Fibroblast of the aortic adventitia (primary cell): ENCODE data around the gene ZNF324B. TPM values are rescaled to one million over a fixed set of nuclear protein-coding genes. Genes with fewer than 3 reads are reported as not detected.
"Not testable (repeated sequence)": the region's sequence is repeated elsewhere in the genome, so short reads cannot be mapped to it uniquely, and the experiment has no call there.

Experiments
- DNase-seq: peaks from one replicate; pipeline ENCODE4 v3.0.0-alpha.2; 2010; ENCODE audit warnings: low read depth
- H3K4me3 ChIP-seq: 2 replicates; pipeline ENCODE4 v1.5.1; 2011; ENCODE audit warnings: low read depth, mild to moderate bottlenecking, control low read depth, low read length, moderate library complexity
- CTCF ChIP-seq: IDR thresholded peaks from 2 replicates; pipeline ENCODE4 v1.5.1; 2011; ENCODE audit warnings: mild to moderate bottlenecking, low read length, control low read depth, inconsistent platforms; ENCODE audit not compliant: insufficient read depth
- total RNA-seq: library from RNA; depleted of rRNA; stranded (reverse); fragments of >200 nt; gene quantifications from 2 replicates; pipeline ENCODE4 v1.2.3, GENCODE V29; 2012; ENCODE audit warnings: low replicate concordance

Gene ZNF324B
- total RNA-seq, 1 donor, result 9.5 TPM

- DNase-seq, result no peak
- no peak overlapping the region for H3K4me3 ChIP-seq
- no peak for TF ChIP-seq CTCF
These were observed 4.7 kb downstream of the ZNF324B start for GRCh38 chr19:58456111-58456510.

- no peak for TF ChIP-seq CTCF
- no peak overlapping the region for H3K4me3 ChIP-seq
- DNase-seq, result no peak
These were observed 8.6 kb downstream of the ZNF324B start for GRCh38 chr19:58460039-58460438.

- no peak for TF ChIP-seq CTCF
- no peak for DNase-seq
- H3K4me3 ChIP-seq, result peak overlapping the region; percentile 86
These were observed 14.8 kb downstream of the ZNF324B start for GRCh38 chr19:58466089-58466759.

- no peak for TF ChIP-seq CTCF
- DNase-seq, result peak; percentile 93
- peak within 1 kb of the TSS; percentile 86 for H3K4me3 ChIP-seq
These were observed 15.6 kb downstream of the ZNF324B start, which contains the start of gene ZNF324 for GRCh38 chr19:58466760-58467589. Gene ZNF324 (plus strand): TSS chr19:58467080. CDS start chr19:58469186, 2,106 bp downstream.

- DNase-seq, result no peak
- no peak for TF ChIP-seq CTCF
- H3K4me3 ChIP-seq, result peak overlapping the region; percentile 54
These were observed 16.9 kb downstream of the ZNF324B start for GRCh38 chr19:58468216-58468839.

GRCh38 chr19:58469241-58470013 lies 18.0 kb downstream of the ZNF324B start:
- DNase-seq, result no peak
- no peak overlapping the region for H3K4me3 ChIP-seq
- no peak for TF ChIP-seq CTCF

- H3K4me3 ChIP-seq, DNase-seq: not testable (repeated sequence)
These were observed 19.6 kb downstream of the ZNF324B start for GRCh38 chr19:58470837-58471543.
